ENCODE measurements around the gene TMCC1. TPM values are rescaled to one million over a fixed set of nuclear protein-coding genes. Genes with fewer than 3 reads are reported as not detected.
A peak's percentile ranks its signal among the peaks of the same experiment; 100 is the strongest.
"Not testable (repeated sequence)": the region's sequence is repeated elsewhere in the genome, so short reads cannot be mapped to it uniquely, and the experiment has no call there.

Gene TMCC1
- total RNA-seq, 1 donor from 2014 or later: 12.1 TPM

DNA sequence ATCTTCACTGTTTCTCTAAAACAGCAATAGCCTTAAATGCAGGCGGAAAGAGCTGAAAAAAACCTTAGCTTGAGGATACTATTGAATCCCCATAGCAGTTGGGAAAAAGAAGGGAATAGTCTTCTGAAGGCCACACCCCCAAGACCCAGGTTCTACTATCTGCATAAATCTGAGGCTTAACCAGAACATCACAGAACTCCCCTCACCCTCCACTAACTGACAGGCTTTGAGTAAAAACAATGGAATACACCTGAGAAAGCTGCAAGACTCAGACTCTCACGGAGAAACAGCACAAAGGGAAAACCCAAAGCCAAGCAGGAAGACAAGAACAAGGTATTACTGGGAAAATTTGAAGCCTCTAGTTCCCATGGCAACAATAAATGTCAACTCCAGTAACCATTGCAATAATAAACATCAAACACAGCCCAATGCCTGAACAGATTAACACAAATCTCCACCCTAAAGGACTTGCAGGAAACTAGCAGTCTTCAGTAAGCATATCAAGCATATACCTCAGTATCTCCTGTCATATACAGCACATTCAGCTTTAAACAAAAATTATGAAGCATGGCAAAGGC lies 56.4 kb downstream of the TMCC1 start:
- DNase-seq (ENCODE audit: low read depth, low spot score): peak; percentile 22

DNA sequence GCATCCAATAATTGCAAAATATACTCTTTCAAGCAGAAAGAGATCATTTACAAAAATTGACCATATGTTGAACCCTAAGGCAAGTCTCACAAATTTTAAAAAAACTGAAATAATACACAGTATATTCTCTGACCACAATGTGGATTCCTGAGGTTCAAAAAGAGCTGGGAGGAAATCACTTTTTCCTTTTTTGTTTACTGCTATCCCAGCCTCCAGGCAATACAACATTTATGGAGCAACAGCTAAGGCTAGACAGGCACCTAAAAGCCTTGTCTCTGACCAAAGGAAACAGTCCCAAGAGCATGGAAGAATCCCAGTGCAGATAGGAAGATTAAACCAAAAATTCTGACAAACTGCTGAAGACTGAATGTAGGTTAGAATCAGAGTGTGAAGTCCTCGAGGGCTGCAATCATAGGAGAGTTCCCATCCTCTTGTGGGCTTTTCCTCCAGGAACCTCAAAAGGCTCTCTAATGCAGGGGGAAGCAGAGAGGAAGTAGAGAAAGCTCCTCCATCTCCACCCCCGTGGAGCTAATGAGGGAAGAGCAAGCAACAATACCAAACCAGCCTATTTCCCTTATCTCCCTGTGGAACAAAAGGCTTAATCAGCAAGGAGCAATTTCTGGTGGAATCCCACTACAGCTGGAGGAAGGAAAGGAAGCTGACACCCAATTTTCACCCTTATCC lies 57.0 kb downstream of the TMCC1 start:
- DNase-seq (ENCODE audit: low read depth, low spot score): no peak

DNA sequence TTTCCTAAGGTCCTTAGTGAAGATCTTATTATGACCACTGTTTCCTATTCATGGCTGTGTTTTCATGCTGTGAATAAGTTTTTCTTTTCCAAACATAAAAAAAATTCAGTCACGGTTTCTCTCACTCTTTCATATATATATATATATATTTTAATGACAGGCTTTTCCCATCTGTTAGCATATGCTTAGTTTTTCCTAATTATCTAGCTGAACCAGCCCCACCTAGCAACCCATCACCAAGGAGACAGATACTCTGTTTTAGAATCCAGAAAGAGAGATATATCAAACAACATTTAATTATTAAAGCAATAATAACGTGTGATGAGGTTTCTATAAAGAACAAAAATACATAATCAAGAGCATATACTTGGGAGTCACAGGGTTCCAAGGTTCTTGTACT lies 58.3 kb downstream of the TMCC1 start:
- DNase-seq (ENCODE audit: low read depth, low spot score): no peak

DNA sequence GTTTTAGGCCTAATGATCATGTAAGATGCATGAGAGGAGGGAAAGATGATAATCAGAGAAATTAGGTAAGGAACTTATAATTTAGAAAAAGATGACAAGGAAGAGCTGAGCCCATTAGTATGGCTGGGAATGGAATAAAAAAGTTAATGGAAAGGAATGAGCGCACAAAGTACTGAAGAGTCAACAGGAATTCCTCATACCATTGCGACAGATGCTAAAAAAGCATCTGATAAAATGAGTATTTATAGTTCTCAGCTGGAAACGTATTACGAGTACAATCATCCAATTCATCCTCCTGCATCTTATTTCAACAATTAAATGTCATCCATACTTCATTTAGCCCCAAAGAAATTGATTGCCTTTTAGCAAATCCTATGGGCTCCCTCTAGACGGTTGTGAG lies 58.9 kb downstream of the TMCC1 start:
- DNase-seq (ENCODE audit: low read depth, low spot score): no peak

DNA sequence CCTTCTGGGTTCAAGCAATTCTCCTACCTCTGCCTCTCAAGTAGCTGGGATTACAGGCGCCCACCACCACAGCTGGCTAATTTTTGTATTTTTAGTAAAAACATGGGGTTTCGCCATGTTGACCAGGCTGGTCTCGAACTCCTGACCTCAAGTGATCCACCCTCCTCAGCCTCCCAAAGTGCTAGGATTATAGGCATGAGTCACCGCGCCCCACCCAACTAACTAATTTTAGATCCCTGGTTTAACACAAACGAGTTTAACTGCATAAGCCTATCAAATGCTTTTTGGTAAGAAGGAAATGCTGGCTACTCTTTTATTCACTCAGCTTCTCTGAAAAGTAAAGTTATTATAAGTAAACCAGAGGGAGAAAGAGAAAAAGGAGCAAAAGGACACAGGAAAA lies 61.6 kb downstream of the TMCC1 start:
- DNase-seq (ENCODE audit: low read depth, low spot score): not testable (repeated sequence)

DNA sequence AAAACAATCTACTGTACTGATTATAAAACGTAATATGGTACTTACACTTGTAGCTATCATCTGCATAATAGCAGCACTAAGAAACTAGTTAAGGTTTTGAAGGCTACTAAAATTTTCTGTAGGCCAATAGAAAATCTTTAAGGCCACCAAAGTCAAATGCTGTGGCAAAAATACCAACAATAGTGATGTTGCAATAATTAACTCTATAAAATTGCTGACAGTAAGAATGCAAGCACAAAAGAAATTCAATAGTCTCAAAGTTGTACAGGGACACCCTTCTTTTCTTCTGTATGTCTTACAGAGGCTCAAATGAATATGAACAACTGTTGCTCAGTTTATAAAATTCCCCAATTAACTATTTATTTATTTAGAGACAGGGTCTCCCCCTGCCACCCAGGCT lies 62.0 kb downstream of the TMCC1 start:
- no peak for DNase-seq (ENCODE audit: low read depth, low spot score)

DNA sequence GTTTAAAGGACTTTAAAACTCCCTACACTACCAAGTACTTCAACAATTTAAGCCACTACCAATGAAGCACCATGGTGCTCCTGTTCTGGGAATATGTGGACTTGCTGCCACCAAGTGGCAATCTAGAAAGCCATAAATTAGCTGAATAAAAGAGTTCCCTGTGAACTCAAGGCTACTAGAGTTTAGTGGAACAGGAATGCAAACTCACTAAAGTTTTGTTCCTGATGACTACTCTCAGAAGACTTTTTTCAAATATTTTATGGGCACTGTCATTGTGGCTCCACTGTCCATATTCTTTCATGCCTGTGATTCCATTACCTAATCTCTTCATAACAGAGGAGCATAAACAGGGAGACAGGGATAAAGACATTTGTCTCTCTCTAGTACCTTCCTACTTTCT lies 63.9 kb downstream of the TMCC1 start:
- DNase-seq (ENCODE audit: low read depth, low spot score): peak; percentile 60

DNA sequence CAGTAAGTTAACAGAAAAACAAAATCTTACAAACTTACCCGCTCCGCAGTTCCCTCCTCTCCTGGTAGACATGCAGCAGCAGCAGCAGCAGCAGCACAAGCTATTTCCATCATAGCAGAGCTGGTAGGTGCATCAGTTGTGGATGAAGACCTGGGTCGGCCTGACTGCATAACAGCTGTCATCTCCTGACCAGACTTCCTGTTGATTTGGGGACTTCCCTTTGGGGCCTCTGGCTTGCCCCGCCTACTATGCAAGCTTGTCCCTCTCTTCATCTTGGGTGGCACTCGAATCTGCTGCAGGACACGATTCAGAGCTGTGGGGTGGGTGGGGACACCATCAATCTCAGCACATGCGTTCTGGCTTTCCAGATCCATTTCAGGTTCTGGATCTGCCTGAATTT lies 65.7 kb downstream of the TMCC1 start:
- no peak for DNase-seq (ENCODE audit: low read depth, low spot score)

DNA sequence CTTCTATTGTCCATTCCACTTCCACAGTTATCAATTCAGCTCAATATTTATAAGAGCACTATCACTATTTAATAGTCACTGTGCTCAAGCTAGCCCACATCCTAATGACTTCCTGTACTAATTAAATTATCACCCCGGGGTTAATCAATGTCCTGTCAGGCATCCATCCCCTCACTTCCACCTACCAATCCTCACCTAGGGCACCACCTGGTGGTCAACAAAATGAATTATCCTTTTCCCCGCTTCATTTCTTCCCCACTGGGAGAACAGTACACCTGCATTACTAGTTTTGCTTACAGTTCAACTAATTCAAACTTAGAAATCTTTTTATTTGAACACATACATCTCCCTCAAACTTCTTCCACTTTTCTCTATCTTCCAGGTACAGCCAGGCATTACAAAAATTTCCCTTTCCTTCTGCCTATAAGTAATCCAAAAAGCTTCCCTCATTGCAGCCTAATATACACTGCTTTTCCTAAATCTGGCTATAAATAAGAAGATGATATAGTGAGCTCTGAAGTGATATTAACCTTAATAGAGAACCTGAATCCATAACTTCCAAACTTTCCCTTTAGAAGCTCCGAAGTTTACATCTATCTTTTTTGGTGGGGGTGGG lies 68.5 kb downstream of the TMCC1 start:
- no peak for DNase-seq (ENCODE audit: low read depth, low spot score)

DNA sequence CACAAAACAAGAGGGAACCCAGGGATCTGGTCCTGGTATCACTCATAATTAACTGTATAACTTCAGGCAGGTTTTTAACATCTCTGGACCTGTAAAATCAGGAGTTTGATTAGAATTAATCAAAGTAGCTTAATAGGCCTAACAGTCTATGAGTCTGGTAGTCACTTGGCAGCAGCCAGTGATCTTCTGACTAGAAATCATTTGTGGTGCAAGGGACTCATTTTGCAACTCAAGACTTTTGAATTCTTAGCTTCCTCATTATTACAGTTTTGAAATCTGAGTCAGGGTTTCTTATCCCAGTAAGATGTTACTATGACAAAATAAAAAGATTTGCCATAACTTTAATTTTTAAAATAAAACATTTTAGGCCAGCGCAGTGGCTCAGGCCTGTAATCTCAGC lies 70.8 kb downstream of the TMCC1 start:
- no peak for DNase-seq (ENCODE audit: low read depth, low spot score)

DNA sequence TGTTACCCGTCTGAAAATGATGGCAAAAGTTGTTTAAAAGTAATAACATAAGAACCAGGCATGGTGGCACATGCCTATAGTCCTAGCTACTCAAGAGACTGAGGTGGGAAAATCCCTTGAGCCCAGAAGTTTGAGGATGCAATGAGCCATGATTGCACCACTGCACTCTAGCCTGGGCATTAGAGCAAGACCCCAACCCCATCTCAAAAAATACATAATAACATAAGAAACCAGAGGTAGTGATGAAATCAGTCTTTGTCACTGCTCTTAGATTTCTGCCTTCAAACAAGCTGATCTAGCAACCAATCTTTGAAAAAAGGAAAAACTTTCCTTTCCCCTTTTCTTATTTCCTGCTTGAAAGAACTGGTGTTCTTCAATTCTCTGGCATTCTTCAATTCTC lies 71.3 kb downstream of the TMCC1 start:
- DNase-seq (ENCODE audit: low read depth, low spot score): no peak

DNA sequence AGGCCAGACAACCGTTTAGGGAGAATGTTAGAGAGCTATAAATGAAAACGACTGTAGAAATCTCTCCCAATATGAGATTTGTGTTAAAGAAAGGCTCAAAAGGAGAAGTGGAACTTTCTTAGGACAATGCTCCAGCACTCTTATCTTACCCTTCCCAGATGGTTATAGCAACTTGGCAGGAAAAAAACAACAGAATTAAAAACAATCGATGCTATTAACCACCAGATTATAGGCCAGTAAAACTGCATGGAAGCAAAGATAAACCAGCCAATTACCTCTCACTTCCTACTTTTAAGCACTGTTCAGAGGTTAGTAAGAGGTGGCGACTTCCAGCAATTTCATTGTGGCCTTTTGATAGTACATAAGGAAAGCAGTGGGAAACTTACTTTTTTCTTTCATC lies 72.9 kb downstream of the TMCC1 start:
- no peak for DNase-seq (ENCODE audit: low read depth, low spot score)

DNA sequence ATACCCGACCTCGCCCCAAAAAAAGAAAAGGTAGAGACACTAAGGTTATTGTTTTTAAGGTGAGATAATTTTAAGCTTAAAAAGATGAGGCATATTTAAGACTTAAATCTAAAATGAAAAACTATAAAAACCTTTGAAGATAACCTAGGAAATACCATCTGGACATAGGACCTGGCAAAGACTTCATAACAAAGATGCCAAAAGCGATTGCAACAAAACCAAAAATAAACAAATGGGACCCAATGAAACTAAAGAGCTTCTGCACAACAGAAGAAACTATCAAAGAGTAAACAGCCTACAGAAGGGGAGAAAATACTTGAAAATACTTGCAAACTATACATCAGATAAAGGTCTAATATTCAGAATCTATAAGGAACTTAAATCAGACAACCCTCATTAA lies 80.9 kb downstream of the TMCC1 start:
- no peak for DNase-seq (ENCODE audit: low read depth, low spot score)

DNA sequence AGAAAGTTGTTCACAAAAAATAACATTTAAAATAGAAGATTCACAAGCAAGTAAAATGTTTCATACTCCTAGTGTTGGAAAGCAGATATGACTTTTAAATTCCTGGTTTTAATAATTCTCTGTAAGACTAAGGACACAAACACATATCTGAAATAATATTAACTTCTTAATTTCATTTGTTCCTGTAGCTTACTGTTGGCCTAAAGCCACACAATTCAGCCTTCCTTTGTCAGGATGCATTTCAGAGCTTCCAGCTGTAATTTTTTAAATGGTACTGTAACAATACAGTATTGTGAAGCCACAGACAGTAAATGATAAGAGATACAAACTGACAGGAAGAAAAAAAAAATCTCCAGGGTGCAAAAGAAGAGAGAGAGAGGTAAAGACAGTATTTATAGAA lies 84.2 kb downstream of the TMCC1 start:
- no peak for DNase-seq (ENCODE audit: low read depth, low spot score)

DNA sequence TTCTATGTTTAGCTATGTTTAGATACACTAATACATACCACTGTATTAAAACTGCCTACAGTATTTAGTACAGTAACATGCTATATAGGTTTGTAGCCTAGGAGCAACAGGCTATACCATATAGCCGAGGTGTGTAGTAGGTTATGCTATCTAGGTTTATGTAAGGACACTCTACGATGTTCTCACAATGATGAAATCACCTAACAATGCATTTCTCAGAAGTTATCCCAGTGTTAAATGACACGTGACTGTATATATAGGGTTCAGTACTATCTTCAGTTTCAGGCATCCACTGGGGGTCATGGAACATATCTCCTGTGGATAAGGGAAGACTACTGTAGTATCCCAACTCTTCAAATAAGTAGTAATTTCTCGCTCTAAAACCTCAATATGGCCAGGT lies 97.4 kb downstream of the TMCC1 start:
- DNase-seq (ENCODE audit: low read depth, low spot score): no peak

DNA sequence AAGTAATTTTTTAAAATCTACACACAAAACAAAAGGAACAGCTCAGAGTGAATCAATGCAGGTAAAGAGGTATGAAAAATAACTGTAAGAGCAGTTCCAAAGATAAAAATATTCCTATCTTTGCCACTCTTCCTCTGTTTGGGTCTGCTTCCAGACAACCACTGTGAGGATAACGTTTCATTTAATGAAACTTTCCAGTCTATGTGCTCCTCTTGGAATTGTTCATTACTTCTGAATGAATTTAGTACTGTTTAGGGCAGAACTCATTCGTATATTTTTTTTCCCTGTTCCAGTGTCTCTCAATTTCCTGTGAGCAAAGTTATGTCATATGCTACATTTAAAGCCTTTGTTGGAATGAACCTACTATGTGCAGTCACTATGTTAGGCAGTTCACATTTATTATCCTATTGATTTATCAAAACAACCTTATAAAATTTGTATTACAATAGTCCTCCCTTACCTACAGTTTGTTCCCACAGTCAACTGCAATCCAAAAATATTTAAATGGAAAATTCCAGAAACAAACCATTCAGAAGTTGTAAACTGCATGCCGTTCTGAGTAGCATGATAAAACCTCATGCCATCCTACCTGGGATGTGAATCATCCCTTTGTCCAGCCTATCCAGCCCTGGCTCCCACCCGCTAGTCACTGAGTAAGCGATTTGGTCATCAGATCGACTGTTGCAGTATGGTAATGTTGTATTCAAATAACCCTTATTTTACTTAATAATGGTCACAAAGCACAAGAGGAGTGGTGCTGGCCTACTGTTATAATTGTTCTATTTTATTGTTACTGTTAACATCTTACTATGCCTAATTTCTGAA lies 98.1 kb downstream of the TMCC1 start:
- DNase-seq (ENCODE audit: low read depth, low spot score): no peak

DNA sequence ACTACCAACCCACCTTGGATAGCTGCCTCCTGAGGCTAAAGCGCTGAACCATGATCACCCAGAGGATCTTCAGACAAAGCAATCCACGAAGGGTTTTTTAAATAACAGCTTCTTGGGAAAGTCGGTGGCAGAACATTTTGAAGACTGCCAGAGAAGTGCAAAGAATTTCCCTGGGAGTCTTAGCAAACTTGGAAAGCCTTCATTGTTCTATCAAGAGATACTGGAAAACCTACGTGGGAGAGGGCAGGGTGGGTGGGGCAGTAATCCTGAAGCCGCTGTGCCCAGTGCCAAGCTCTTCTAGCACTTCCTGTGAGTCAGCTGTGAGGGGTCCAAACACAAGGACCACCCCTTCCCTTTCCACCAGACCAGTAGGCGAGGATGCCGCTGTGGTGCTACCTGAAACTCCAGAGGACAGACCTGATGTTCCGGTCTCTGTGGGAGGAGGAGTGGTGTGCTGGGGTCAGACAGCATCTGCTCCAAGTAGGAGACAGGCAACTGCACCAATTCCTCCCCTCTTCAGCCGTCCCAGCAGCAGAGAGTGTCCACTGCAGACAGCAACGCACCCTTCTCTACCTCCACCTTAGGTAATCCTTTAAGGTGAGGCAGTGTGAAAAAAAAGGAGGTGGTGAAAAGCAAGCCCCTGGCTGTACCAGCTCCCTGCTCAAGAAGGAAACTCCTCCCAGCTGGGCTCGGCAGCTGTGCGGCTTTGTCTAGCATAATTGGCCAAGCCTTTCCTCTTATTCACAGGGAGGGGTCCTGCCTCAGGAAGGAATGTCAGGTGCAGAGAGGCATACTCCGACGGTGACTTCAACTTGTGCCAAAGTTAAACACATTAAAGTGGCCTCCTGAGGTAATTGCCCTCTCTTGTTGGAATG lies 99.0 kb downstream of the TMCC1 start:
- no peak for DNase-seq (ENCODE audit: low read depth, low spot score)

DNA sequence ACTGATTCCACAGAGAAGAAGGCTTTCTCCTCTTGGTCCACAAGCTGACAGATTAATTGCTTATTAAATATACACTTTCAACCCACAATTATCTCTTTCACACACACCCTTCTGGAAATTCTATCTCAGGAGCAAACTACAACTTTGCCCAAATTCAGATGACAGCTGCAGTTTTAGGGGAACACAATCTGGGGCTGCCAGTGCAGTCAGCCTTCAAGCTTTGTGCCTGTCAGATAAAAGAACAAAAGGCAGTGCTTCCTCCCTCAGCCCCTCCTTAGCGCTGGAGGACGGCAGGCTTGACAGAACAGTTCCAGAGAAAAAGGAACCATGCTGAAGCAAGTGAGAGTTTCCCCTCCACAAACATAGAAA lies 99.6 kb downstream of the TMCC1 start:
- no peak for DNase-seq (ENCODE audit: low read depth, low spot score)

DNA sequence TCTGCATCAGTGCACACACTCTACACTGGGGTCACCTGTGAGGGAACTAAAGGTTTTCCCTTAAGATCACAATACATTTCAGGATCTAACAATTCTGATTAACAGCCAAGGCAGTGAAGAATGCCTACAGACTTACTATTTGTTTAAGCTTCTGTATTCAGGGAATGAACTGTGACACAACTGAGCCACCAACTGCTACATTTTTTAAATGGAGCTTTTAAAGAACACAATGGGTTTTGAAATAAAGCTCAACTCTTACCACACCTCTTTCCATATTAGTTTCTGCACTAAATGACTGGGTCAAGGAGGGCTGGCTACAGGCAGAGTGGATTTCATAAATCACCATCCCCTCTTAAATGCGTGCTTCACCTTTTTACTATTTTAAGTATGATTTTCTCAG lies 100.2 kb downstream of the TMCC1 start:
- no peak for DNase-seq (ENCODE audit: low read depth, low spot score)

DNA sequence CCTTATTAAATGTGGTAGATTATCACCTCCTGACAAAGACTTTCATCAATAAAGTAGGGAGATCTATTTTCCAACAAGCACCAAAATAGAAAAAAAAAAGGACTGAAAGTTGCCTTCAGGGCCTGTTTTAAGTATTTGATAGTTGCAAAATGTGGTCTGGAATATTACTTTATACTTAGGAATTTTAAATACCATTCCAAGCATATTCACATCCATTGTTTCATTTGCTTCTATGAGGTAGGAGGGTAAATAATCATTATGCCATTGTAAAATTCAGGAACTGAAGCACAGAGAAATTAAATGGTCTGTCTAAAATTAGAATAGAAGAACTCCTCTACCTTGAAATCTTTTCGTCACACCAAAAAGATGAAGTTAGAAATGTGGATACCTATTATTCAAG lies 110.0 kb downstream of the TMCC1 start:
- no peak for DNase-seq (ENCODE audit: low read depth, low spot score)

DNA sequence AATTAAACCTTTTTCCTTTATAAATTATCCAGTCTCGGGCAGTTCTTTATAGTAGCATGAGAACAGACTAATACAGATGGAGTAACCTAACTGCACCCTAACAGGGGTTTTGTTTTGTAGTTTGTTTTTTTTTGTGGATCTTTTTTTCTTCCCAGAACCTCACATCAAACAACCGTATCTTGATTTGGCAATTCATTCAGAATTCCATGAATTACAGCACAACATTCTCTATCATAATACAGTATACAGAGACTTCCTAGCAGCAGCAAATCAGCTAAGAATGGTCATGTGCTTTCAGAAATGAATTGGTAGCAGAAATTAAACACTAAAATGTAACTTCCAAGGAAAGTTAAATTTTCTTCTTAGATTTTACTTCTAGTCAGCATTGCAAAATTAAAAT lies 114.6 kb downstream of the TMCC1 start:
- no peak for DNase-seq (ENCODE audit: low read depth, low spot score)
